ENCODE data around the gene KRT12. TPM values are rescaled to one million over a fixed set of nuclear protein-coding genes. Genes with fewer than 3 reads are reported as not detected.

KRT12 gene
- total and polyA plus RNA-seq, 9 of the 15 experiments (the other 6 are each of a cell fraction or from before 2014, with no cell fraction given) = 0.18 to 7.0 (median 2.2) TPM

DNA sequence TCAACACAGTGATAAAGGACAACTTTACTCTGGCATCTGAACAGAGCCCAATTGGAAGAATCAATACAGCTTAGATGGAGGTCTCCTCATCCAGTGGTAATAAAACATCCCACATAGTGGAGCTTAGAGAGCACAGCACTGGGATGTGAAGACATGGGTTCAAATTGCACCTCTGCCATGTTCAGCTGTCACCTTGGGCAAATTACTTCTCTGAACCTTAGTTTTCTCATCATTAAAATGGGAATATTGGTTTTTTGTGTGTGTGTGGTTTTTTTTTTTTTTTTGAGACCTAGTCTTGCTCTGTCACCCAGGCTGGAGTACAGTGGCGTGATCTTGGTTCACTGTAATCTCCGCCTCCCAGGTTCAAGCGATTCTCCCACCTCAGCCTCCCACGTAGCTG lies 31.0 kb downstream of the KRT12 start:
- H3K36me3 ChIP-seq (ENCODE audit: control insufficient read depth, insufficient read depth, low read length) = peaks cover 29% of the 10 kb centered on the region
- WGBS (ENCODE audit: insufficient coverage, low coverage, missing lambda C conversion rate) = 62% methylated on average over 3 of the region's 4 CpGs
- ChIA-PET CTCF (ENCODE audit: low intra/inter-chr PET ratio) (no interaction called here), POLR2A (interaction anchor here (0.6 to 1.6 kb wide), 4 partner anchors 8 to 18 kb away, joined by 3 to 4 read pairs (median 4); no protein-coding TSS in a partner anchor)
- FAIRE-seq (no peak), ATAC-seq (no peak), DNase-seq (ENCODE audit: extremely low read depth in 1 of 4, low spot score in 3 of 4) (no peak)
- BruUV-seq (replicated peaks) = no TSS peak
- H2AFZ ChIP-seq (ENCODE audit: low read depth, low read length) = no peak overlapping the region
- H3K9me1 ChIP-seq (ENCODE audit: control insufficient read depth, insufficient read depth, low read length) = no peaks in the 10 kb centered on the region
- intact Hi-C loops (cut with micrococcal nuclease) (no loop called here), in situ Hi-C loops (cut with MboI) (no loop called here)
- peaks cover 0 to 14% of the 10 kb centered on the region in 2 experiments; a peak in 3 of 5 replicates for H3K4me1 ChIP-seq (replicated peaks in 1 of 2; ENCODE audit: control insufficient read depth in 2 of 2, insufficient read depth in 2 of 2, low read length in 2 of 2)
- no peaks in the 10 kb centered on the region for H3K27me3 ChIP-seq (ENCODE audit: control insufficient read depth in 2 of 2, insufficient read depth in 2 of 2, low read length in 2 of 2)
- H4K20me1 ChIP-seq (replicated peaks; ENCODE audit: control insufficient read depth, insufficient read depth, low read length) = no peaks in the 10 kb centered on the region
- no peak overlapping the region for H3K4me2 ChIP-seq (ENCODE audit: insufficient read depth, low read length)
- H3K9ac ChIP-seq (ENCODE audit: insufficient read depth in 1 of 2, low read depth in 2 of 2, low read length in 2 of 2) = no peak overlapping the region
- H3K4me3 ChIP-seq = no peak overlapping the region
- peaks cover 10% of the 10 kb centered on the region; the same call in 2 of the 3 replicates for H3K79me2 ChIP-seq (ENCODE audit: control insufficient read depth, insufficient read depth, low read length)
- H3K9me3 ChIP-seq (replicated peaks; ENCODE audit: control insufficient read depth, insufficient read depth, low read depth, low read length) = no peaks in the 10 kb centered on the region
- no peak overlapping the region for H3K27ac ChIP-seq (ENCODE audit: extremely low read depth, low read depth, low read length)
- TF ChIP-seq BCL6 (CRISPR knock-in tag; IDR thresholded peaks at IDR 0.05) (no peak), ZNF780A (CRISPR knock-in tag; IDR thresholded peaks at IDR 0.05) (no peak), CHD2 (IDR thresholded peaks at IDR 0.05; ENCODE audit: low read depth, low read length) (no peak), SMAD1 (IDR thresholded peaks at IDR 0.05; ENCODE audit: low read depth, low read length, partially characterized antibody) (no peak), ZNF408 (CRISPR knock-in tag; IDR thresholded peaks at IDR 0.05; ENCODE audit: low read depth) (no peak), ZNF764 (CRISPR knock-in tag; IDR thresholded peaks at IDR 0.05; ENCODE audit: low read depth) (no peak), FOXM1 (IDR thresholded peaks at IDR 0.05; ENCODE audit: low read depth) (no peak), FOXM1 (CRISPR knock-in tag; IDR thresholded peaks at IDR 0.05; ENCODE audit: low read depth) (no peak), FOXK1 (CRISPR knock-in tag; IDR thresholded peaks at IDR 0.05; ENCODE audit: borderline replicate concordance) (no peak), SIN3B (IDR thresholded peaks at IDR 0.05; ENCODE audit: low read depth) (no peak), CBFA2T3 (IDR thresholded peaks at IDR 0.05) (0 out of 2 replicates have a peak, but pooled peaks have one; percentile 22), PCBP2 (IDR thresholded peaks at IDR 0.05; ENCODE audit: low read depth, low read length, poor library complexity, severe bottlenecking) (no peak), SMARCA5 (IDR thresholded peaks at IDR 0.05) (peak; percentile 53; the same call in 1 of the 2 replicates), ZC3H11A (IDR thresholded peaks at IDR 0.05; ENCODE audit: low read depth, low read length) (no peak), ADNP (tag; IDR thresholded peaks at IDR 0.05) (peak; percentile 20; the same call in 1 of the 2 replicates)
- TF ChIP-seq, protein P1, sequence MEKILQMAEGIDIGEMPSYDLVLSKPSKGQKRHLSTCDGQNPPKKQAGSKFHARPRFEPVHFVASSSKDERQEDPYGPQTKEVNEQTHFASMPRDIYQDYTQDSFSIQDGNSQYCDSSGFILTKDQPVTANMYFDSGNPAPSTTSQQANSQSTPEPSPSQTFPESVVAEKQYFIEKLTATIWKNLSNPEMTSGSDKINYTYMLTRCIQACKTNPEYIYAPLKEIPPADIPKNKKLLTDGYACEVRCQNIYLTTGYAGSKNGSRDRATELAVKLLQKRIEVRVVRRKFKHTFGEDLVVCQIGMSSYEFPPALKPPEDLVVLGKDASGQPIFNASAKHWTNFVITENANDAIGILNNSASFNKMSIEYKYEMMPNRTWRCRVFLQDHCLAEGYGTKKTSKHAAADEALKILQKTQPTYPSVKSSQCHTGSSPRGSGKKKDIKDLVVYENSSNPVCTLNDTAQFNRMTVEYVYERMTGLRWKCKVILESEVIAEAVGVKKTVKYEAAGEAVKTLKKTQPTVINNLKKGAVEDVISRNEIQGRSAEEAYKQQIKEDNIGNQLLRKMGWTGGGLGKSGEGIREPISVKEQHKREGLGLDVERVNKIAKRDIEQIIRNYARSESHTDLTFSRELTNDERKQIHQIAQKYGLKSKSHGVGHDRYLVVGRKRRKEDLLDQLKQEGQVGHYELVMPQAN (IDR thresholded peaks at IDR 0.05; ENCODE audit: borderline replicate concordance) = no peak
- TF ChIP-seq, protein P2, sequence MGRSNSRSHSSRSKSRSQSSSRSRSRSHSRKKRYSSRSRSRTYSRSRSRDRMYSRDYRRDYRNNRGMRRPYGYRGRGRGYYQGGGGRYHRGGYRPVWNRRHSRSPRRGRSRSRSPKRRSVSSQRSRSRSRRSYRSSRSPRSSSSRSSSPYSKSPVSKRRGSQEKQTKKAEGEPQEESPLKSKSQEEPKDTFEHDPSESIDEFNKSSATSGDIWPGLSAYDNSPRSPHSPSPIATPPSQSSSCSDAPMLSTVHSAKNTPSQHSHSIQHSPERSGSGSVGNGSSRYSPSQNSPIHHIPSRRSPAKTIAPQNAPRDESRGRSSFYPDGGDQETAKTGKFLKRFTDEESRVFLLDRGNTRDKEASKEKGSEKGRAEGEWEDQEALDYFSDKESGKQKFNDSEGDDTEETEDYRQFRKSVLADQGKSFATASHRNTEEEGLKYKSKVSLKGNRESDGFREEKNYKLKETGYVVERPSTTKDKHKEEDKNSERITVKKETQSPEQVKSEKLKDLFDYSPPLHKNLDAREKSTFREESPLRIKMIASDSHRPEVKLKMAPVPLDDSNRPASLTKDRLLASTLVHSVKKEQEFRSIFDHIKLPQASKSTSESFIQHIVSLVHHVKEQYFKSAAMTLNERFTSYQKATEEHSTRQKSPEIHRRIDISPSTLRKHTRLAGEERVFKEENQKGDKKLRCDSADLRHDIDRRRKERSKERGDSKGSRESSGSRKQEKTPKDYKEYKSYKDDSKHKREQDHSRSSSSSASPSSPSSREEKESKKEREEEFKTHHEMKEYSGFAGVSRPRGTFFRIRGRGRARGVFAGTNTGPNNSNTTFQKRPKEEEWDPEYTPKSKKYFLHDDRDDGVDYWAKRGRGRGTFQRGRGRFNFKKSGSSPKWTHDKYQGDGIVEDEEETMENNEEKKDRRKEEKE (IDR thresholded peaks at IDR 0.05; ENCODE audit: borderline replicate concordance in 1 of 2, control insufficient read depth in 1 of 2, low read depth in 2 of 2, low read length in 1 of 2) = no peak
- TF ChIP-seq, protein P3, sequence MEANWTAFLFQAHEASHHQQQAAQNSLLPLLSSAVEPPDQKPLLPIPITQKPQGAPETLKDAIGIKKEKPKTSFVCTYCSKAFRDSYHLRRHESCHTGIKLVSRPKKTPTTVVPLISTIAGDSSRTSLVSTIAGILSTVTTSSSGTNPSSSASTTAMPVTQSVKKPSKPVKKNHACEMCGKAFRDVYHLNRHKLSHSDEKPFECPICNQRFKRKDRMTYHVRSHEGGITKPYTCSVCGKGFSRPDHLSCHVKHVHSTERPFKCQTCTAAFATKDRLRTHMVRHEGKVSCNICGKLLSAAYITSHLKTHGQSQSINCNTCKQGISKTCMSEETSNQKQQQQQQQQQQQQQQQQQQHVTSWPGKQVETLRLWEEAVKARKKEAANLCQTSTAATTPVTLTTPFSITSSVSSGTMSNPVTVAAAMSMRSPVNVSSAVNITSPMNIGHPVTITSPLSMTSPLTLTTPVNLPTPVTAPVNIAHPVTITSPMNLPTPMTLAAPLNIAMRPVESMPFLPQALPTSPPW (CRISPR knock-in tag; IDR thresholded peaks at IDR 0.05) = no peak
